HepG2 (cell line): ENCODE data around the gene MTSS2. TPM values are rescaled to one million over a fixed set of nuclear protein-coding genes. Genes with fewer than 3 reads are reported as not detected.

ENCODE experiments used
- ARHGAP35 ChIP-seq: sonication (generic); formaldehyde crosslinking; IDR thresholded peaks from 2 replicates; pipeline ENCODE4 v1.9.0; 2022; ENCODE audit warnings: mild to moderate bottlenecking, inconsistent platforms, moderate library complexity, missing genetic modification reagents, borderline replicate concordance
- ARID2 ChIP-seq: sonication (generic); formaldehyde crosslinking; IDR thresholded peaks from 2 replicates; pipeline ENCODE4 v1.8.1; 2022; ENCODE audit warnings: mild to moderate bottlenecking, missing genetic modification reagents, borderline replicate concordance
- DMAP1 ChIP-seq: IDR thresholded peaks from 2 replicates; pipeline ENCODE4 v1.6.1; 2016
- FOSL2 ChIP-seq: sonication (generic); formaldehyde crosslinking; IDR thresholded peaks from 2 replicates; pipeline ENCODE4 v1.4.0; 2020; ENCODE audit warnings: missing genetic modification reagents
- GPN1 ChIP-seq: sonication (generic); formaldehyde crosslinking; IDR thresholded peaks from 2 replicates; pipeline ENCODE4 v1.5.1; 2020; ENCODE audit warnings: missing genetic modification reagents, borderline replicate concordance
- GZF1 ChIP-seq: sonication (generic); formaldehyde crosslinking; IDR thresholded peaks from 2 replicates; pipeline ENCODE4 v1.5.1; 2020; ENCODE audit warnings: mild to moderate bottlenecking, missing genetic modification reagents
- HOXA7 ChIP-seq: sonication (generic); formaldehyde crosslinking; IDR thresholded peaks from 2 replicates; pipeline ENCODE4 v1.8.1; 2022; ENCODE audit warnings: mild to moderate bottlenecking, missing genetic modification reagents, moderate library complexity
- KDM5A ChIP-seq: fragments of 200-600 bp; sonication (generic); IDR thresholded peaks from 2 replicates; pipeline ENCODE4 v1.7.0; 2018; ENCODE audit warnings: antibody characterized with exemption, mild to moderate bottlenecking, low read length, borderline replicate concordance
- MBD4 ChIP-seq: IDR thresholded peaks from 2 replicates; pipeline ENCODE4 v1.6.1; 2012; ENCODE audit warnings: low read length, inconsistent platforms, borderline replicate concordance
- MXD1 ChIP-seq: sonication (generic); formaldehyde crosslinking; IDR thresholded peaks from 2 replicates; pipeline ENCODE4 v1.4.0; 2020; ENCODE audit warnings: mild to moderate bottlenecking, missing genetic modification reagents
- MZF1 ChIP-seq: sonication (generic); formaldehyde crosslinking; IDR thresholded peaks from 2 replicates; pipeline ENCODE4 v1.8.1; 2023; ENCODE audit warnings: mild to moderate bottlenecking, missing genetic modification reagents, borderline replicate concordance
- RBFOX2 ChIP-seq: fragments of 200-400 bp; formaldehyde crosslinking; IDR thresholded peaks from 2 replicates; pipeline ENCODE4 v1.6.1; 2017; ENCODE audit warnings: low read depth, mild to moderate bottlenecking, low read length
- SIN3A ChIP-seq: IDR thresholded peaks from 2 replicates; pipeline ENCODE4 v1.6.1; 2011; ENCODE audit warnings: low read depth, mild to moderate bottlenecking, control low read depth, low read length, borderline replicate concordance
- SIN3B ChIP-seq: fragments of 150-350 bp; IDR thresholded peaks from 2 replicates; pipeline ENCODE4 v1.6.1; 2014; ENCODE audit warnings: low read length
- SKIL ChIP-seq: sonication (generic); formaldehyde crosslinking; IDR thresholded peaks from 2 replicates; pipeline ENCODE4 v1.8.0; 2022; ENCODE audit warnings: missing genetic modification reagents, mild to moderate bottlenecking, moderate library complexity, borderline replicate concordance
- SMAD1 ChIP-seq: sonication (generic); formaldehyde crosslinking; IDR thresholded peaks from 2 replicates; pipeline ENCODE4 v1.4.0; 2020; ENCODE audit warnings: missing genetic modification reagents, low read depth, mild to moderate bottlenecking, borderline replicate concordance
- TEAD3 ChIP-seq: optimal IDR thresholded peaks from 2 replicates; pipeline ENCODE3; 2016; ENCODE audit warnings: borderline replicate concordance
- ZNF501 ChIP-seq: sonication (generic); formaldehyde crosslinking; IDR thresholded peaks from 2 replicates; pipeline ENCODE4 v1.5.1; 2020; ENCODE audit warnings: mild to moderate bottlenecking, moderate library complexity, missing genetic modification reagents
- ZNF513 ChIP-seq: sonication (generic); formaldehyde crosslinking; conservative IDR thresholded peaks from 2 replicates; pipeline ENCODE4 v1.5.0; 2020; ENCODE audit warnings: missing genetic modification reagents
- ZNF597 ChIP-seq: sonication (generic); formaldehyde crosslinking; IDR thresholded peaks from 2 replicates; pipeline ENCODE4 v1.5.0; 2020; ENCODE audit warnings: missing genetic modification reagents
- ZNF768 ChIP-seq: sonication (generic); formaldehyde crosslinking; IDR thresholded peaks from 2 replicates; pipeline ENCODE4 v1.4.0; 2020; ENCODE audit warnings: missing genetic modification reagents
- ZNF780A ChIP-seq: sonication (generic); formaldehyde crosslinking; IDR thresholded peaks from 2 replicates; pipeline ENCODE4 v1.8.0; 2022; ENCODE audit warnings: mild to moderate bottlenecking, missing genetic modification reagents, moderate library complexity
- ZSCAN5A ChIP-seq: sonication (generic); formaldehyde crosslinking; IDR thresholded peaks from 2 replicates; pipeline ENCODE4 v1.8.0; 2022; ENCODE audit warnings: mild to moderate bottlenecking, missing genetic modification reagents, borderline replicate concordance
- polyA plus RNA-seq, 8 experiments: library from polyadenylated mRNA; depleted of rRNA in 3 of 8; stranded (reverse) in 7 of 8; unstranded in 1 of 8; fragments of >200 nt; fragmentation: Illumina TruSeq in 4 of 8; extraction: Trizol in 4 of 8; gene quantifications; 2 replicates each; pipeline versions ENCODE4 v1.2.1 to v1.2.3, GENCODE V29; 2011 to 2016; ENCODE audit warnings: low read depth in 4 of 8, missing spikeins in 1 of 8, mixed read lengths in 1 of 8; ENCODE audit not compliant: insufficient read depth in 1 of 8
- total RNA-seq, 5 experiments: library from RNA; depleted of rRNA; stranded (reverse); fragments of >200 nt; fragmentation: Illumina TruSeq; extraction: Trizol; gene quantifications; 2 replicates each; pipeline ENCODE4 v1.2.3, GENCODE V29; 2016; ENCODE audit warnings: low read depth in 1 of 5

MTSS2 gene
- total and polyA plus RNA-seq, 2 of the 13 experiments (the other 11 are each of a cell fraction or from before 2014, with no cell fraction given): 132 to 242 TPM

- TF ChIP-seq ZSCAN5A (CRISPR knock-in tag) (peak; percentile 53; the same call in 1 of the 2 replicates), ZNF513 (CRISPR knock-in tag) (0 out of 2 replicates have a peak, but pooled peaks have one; percentile 81), ZNF597 (CRISPR knock-in tag) (peak; percentile 41; the same call in 1 of the 2 replicates), KDM5A (peak; percentile 74; the same call in 1 of the 2 replicates), ARHGAP35 (CRISPR knock-in tag) (no peak), SMAD1 (CRISPR knock-in tag) (peak; percentile 95), ARID2 (CRISPR knock-in tag) (peak; percentile 97), MXD1 (CRISPR knock-in tag) (no peak), RBFOX2 (peak; percentile 95), FOSL2 (CRISPR knock-in tag) (peak; percentile 68), MBD4 (0 out of 2 replicates have a peak, but pooled peaks have one; percentile 54), ZNF501 (no peak), DMAP1 (peak; percentile 98), GZF1 (no peak; the same call in 1 of the 2 replicates), GPN1 (CRISPR knock-in tag) (no peak), ZNF768 (peak; percentile 48; the same call in 1 of the 2 replicates), SKIL (CRISPR knock-in tag) (peak; percentile 95), TEAD3 (CRISPR knock-in tag) (peak; percentile 67), ZNF780A (CRISPR knock-in tag) (peak; percentile 8), MZF1 (CRISPR knock-in tag) (no peak), SIN3B (no peak), HOXA7 (no peak), SIN3A (peak; percentile 92)
Measured at GRCh38 chr16:70725024-70725911, 39.4 kb upstream of the MTSS2 start (continued).
